ENCODE results near the gene ANO10.
"Not testable (repeated sequence)": the region's sequence is repeated elsewhere in the genome, so short reads cannot be mapped to it uniquely, and the experiment has no call there.

ANO10 gene

GRCh38 chr3:43366885-43367284 is 254.9 kb downstream of the ANO10 start:
- DNase-seq: no peak

GRCh38 chr3:43366481-43366880 is 255.3 kb downstream of the ANO10 start:
- DNase-seq: no peak

GRCh38 chr3:43365601-43366305 is 256.1 kb downstream of the ANO10 start:
- no peak for DNase-seq

- no peak for DNase-seq
These were observed 256.9 kb downstream of the ANO10 start for GRCh38 chr3:43364926-43365325.

GRCh38 chr3:43364494-43364893 is 257.3 kb downstream of the ANO10 start:
- DNase-seq: no peak

GRCh38 chr3:43363621-43364266 is 258.1 kb downstream of the ANO10 start:
- DNase-seq: no peak

GRCh38 chr3:43362961-43363360 is 258.9 kb downstream of the ANO10 start:
- no peak for DNase-seq

GRCh38 chr3:43362183-43362582 is 259.6 kb downstream of the ANO10 start:
- no peak for DNase-seq

- no peak for DNase-seq
These were observed 260.7 kb downstream of the ANO10 start for GRCh38 chr3:43361077-43361476.

GRCh38 chr3:43356033-43356432 is 265.8 kb downstream of the ANO10 start:
- DNase-seq: not testable (repeated sequence)

- DNase-seq: no peak
These were observed 267.7 kb downstream of the ANO10 start for GRCh38 chr3:43353923-43354670.

- no peak for DNase-seq
These were observed 268.4 kb downstream of the ANO10 start for GRCh38 chr3:43353393-43353792.

GRCh38 chr3:43349716-43350115 is 272.1 kb downstream of the ANO10 start:
- no peak for DNase-seq

GRCh38 chr3:43348852-43349574 is 272.8 kb downstream of the ANO10 start:
- DNase-seq: no peak

- DNase-seq: no peak
These were observed 273.5 kb downstream of the ANO10 start for GRCh38 chr3:43348350-43348749.

- DNase-seq: no peak
These were observed 274.0 kb downstream of the ANO10 start for GRCh38 chr3:43347774-43348173.

GRCh38 chr3:43346978-43347749 is 274.6 kb downstream of the ANO10 start:
- no peak for DNase-seq

- DNase-seq: no peak
These were observed 275.9 kb downstream of the ANO10 start for GRCh38 chr3:43345877-43346276.

- no peak for DNase-seq
These were observed 276.6 kb downstream of the ANO10 start for GRCh38 chr3:43345246-43345645.

- DNase-seq: no peak
These were observed 277.3 kb downstream of the ANO10 start for GRCh38 chr3:43344520-43344919.

- DNase-seq: no peak
These were observed 278.0 kb downstream of the ANO10 start for GRCh38 chr3:43343815-43344214.

- no peak for DNase-seq
These were observed 278.6 kb downstream of the ANO10 start for GRCh38 chr3:43343185-43343584.

GRCh38 chr3:43341788-43342187 is 280.0 kb downstream of the ANO10 start:
- no peak for DNase-seq

Data from NCI-H146 (cell line).